ENCODE results near the gene NEK2.

The NEK2 gene

GRCh38 chr1:211652371-211652770 lies 23.1 kb downstream of the NEK2 start:
- DNase-seq = no peak
- Histone ChIP-seq H3K36me3 (ENCODE audit: control insufficient read depth in 4 of 4, insufficient read depth in 4 of 4, low read length in 3 of 4) (no peaks in the 10 kb centered on the region), H3K9me3 (ENCODE audit: control extremely low read depth in 1 of 5, control insufficient read depth in 4 of 5, insufficient read depth in 2 of 5, low read depth in 1 of 5, low read length in 4 of 5) (no peaks in the 10 kb centered on the region), H3K27me3 (replicated peaks in 2 of 5; ENCODE audit: control insufficient read depth in 4 of 5, insufficient read depth in 5 of 5, low read length in 4 of 5) (peaks cover 0 to 3% (median 0%) of the 10 kb centered on the region in 5 experiments), H3K4me3 (ENCODE audit: control insufficient read depth in 1 of 7, extremely low read depth in 1 of 7, insufficient read depth in 4 of 7, low read depth in 2 of 7, low read length in 6 of 7) (no peak overlapping the region), H3K27ac (ENCODE audit: insufficient read depth in 1 of 2, low read depth in 1 of 2, low read length in 2 of 2, poor library complexity in 1 of 2, severe bottlenecking in 2 of 2) (no peak overlapping the region), H3K4me1 (ENCODE audit: control extremely low read depth in 1 of 4, control insufficient read depth in 4 of 4, insufficient read depth in 4 of 4, low read length in 3 of 4) (no peaks in the 10 kb centered on the region)
- WGBS (ENCODE audit: insufficient coverage) = 95% methylated on average over 5 of the region's 6 CpGs
- ChIA-PET CTCF (interaction anchor here (1.2 to 6.3 kb wide), 8 partner anchors 16 to 334 kb away, joined by 3 to 114 read pairs (median 18); partner anchors contain the start of gene SLC30A1), POLR2A (no interaction called here)

GRCh38 chr1:211650904-211651303 lies 24.5 kb downstream of the NEK2 start:
- Histone ChIP-seq H3K4me3 (ENCODE audit: control insufficient read depth in 1 of 7, extremely low read depth in 1 of 7, insufficient read depth in 4 of 7, low read depth in 2 of 7, low read length in 6 of 7) (no peak overlapping the region), H3K27me3 (replicated peaks in 2 of 5; ENCODE audit: control insufficient read depth in 4 of 5, insufficient read depth in 5 of 5, low read length in 4 of 5) (peaks cover 0 to 3% (median 0%) of the 10 kb centered on the region in 5 experiments), H3K27ac (ENCODE audit: insufficient read depth in 1 of 2, low read depth in 1 of 2, low read length in 2 of 2, poor library complexity in 1 of 2, severe bottlenecking in 2 of 2) (no peak overlapping the region), H3K4me1 (ENCODE audit: control extremely low read depth in 1 of 4, control insufficient read depth in 4 of 4, insufficient read depth in 4 of 4, low read length in 3 of 4) (no peaks in the 10 kb centered on the region), H3K9me3 (ENCODE audit: control extremely low read depth in 1 of 5, control insufficient read depth in 4 of 5, insufficient read depth in 2 of 5, low read depth in 1 of 5, low read length in 4 of 5) (no peaks in the 10 kb centered on the region), H3K36me3 (ENCODE audit: control insufficient read depth in 4 of 4, insufficient read depth in 4 of 4, low read length in 3 of 4) (no peaks in the 10 kb centered on the region)
- ChIA-PET POLR2A (no interaction called here), CTCF (interaction anchor here (0.9 to 6.3 kb wide), 7 partner anchors 10 to 328 kb away, joined by 4 to 114 read pairs (median 10); no protein-coding TSS in a partner anchor)
- DNase-seq = no peak
- 95% methylated on average over 7 of the region's 7 CpGs for WGBS (ENCODE audit: insufficient coverage)

- no peaks in the 10 kb centered on the region for H3K36me3 ChIP-seq (ENCODE audit: control insufficient read depth in 4 of 4, insufficient read depth in 4 of 4, low read length in 3 of 4)
- ChIA-PET CTCF (interaction anchor here (0.6 to 6.3 kb wide), 23 partner anchors 8 to 310 kb away, joined by 3 to 114 read pairs (median 4); partner anchors contain the start of genes RD3 and SLC30A1), POLR2A (no interaction called here)
- no peak overlapping the region for H3K4me3 ChIP-seq (ENCODE audit: control insufficient read depth in 1 of 7, extremely low read depth in 1 of 7, insufficient read depth in 4 of 7, low read depth in 2 of 7, low read length in 6 of 7)
- H3K27me3 ChIP-seq (replicated peaks in 2 of 5; ENCODE audit: control insufficient read depth in 4 of 5, insufficient read depth in 5 of 5, low read length in 4 of 5) = peaks cover 0 to 2% (median 0%) of the 10 kb centered on the region in 5 experiments
- no peak overlapping the region for H3K27ac ChIP-seq (ENCODE audit: insufficient read depth in 1 of 2, low read depth in 1 of 2, low read length in 2 of 2, poor library complexity in 1 of 2, severe bottlenecking in 2 of 2)
- DNase-seq = peak in 1 of 3 donors; percentile 66
- H3K4me1 ChIP-seq (ENCODE audit: control extremely low read depth in 1 of 4, control insufficient read depth in 4 of 4, insufficient read depth in 4 of 4, low read length in 3 of 4) = no peaks in the 10 kb centered on the region
- no peaks in the 10 kb centered on the region for H3K9me3 ChIP-seq (ENCODE audit: control extremely low read depth in 1 of 5, control insufficient read depth in 4 of 5, insufficient read depth in 2 of 5, low read depth in 1 of 5, low read length in 4 of 5)
- 75% methylated on average over 6 of the region's 9 CpGs for WGBS (ENCODE audit: insufficient coverage)
Measured at GRCh38 chr1:211648980-211649934, 26.2 kb downstream of the NEK2 start.

- H3K4me3 ChIP-seq (ENCODE audit: control insufficient read depth in 1 of 7, extremely low read depth in 1 of 7, insufficient read depth in 4 of 7, low read depth in 2 of 7, low read length in 6 of 7) = no peak overlapping the region
- no peak for DNase-seq
- no peaks in the 10 kb centered on the region for H3K36me3 ChIP-seq (ENCODE audit: control insufficient read depth in 4 of 4, insufficient read depth in 4 of 4, low read length in 3 of 4)
- H3K27ac ChIP-seq (ENCODE audit: insufficient read depth in 1 of 2, low read depth in 1 of 2, low read length in 2 of 2, poor library complexity in 1 of 2, severe bottlenecking in 2 of 2) = no peak overlapping the region
- no peaks in the 10 kb centered on the region for H3K9me3 ChIP-seq (ENCODE audit: control extremely low read depth in 1 of 5, control insufficient read depth in 4 of 5, insufficient read depth in 2 of 5, low read depth in 1 of 5, low read length in 4 of 5)
- ChIA-PET CTCF (interaction anchor here (0.6 to 6.3 kb wide), 17 partner anchors 9 to 309 kb away, joined by 3 to 114 read pairs (median 4); partner anchors contain the start of genes RD3 and SLC30A1), POLR2A (interaction anchor here (0.6 kb wide), 1 partner anchor 243 kb away, joined by 5 read pairs; no protein-coding TSS in a partner anchor)
- H3K27me3 ChIP-seq (replicated peaks in 2 of 5; ENCODE audit: control insufficient read depth in 4 of 5, insufficient read depth in 5 of 5, low read length in 4 of 5) = peaks cover 0 to 2% (median 0%) of the 10 kb centered on the region in 5 experiments
- H3K4me1 ChIP-seq (ENCODE audit: control extremely low read depth in 1 of 4, control insufficient read depth in 4 of 4, insufficient read depth in 4 of 4, low read length in 3 of 4) = peaks cover 0 to 8% (median 7%) of the 10 kb centered on the region in 4 experiments
- 100% methylated on average over 2 of the region's 3 CpGs for WGBS (ENCODE audit: insufficient coverage)
Measured at GRCh38 chr1:211648336-211648735, 27.1 kb downstream of the NEK2 start.

- CTCF ChIA-PET = interaction anchor here (0.6 to 6.3 kb wide), 12 partner anchors 9 to 135 kb away, joined by 3 to 114 read pairs (median 4); partner anchors contain the start of gene SLC30A1
- Histone ChIP-seq H3K9me3 (ENCODE audit: control extremely low read depth in 1 of 5, control insufficient read depth in 4 of 5, insufficient read depth in 2 of 5, low read depth in 1 of 5, low read length in 4 of 5) (no peaks in the 10 kb centered on the region), H3K27ac (ENCODE audit: insufficient read depth in 1 of 2, low read depth in 1 of 2, low read length in 2 of 2, poor library complexity in 1 of 2, severe bottlenecking in 2 of 2) (no peak overlapping the region), H3K36me3 (ENCODE audit: control insufficient read depth in 4 of 4, insufficient read depth in 4 of 4, low read length in 3 of 4) (no peaks in the 10 kb centered on the region), H3K4me3 (ENCODE audit: control insufficient read depth in 1 of 7, extremely low read depth in 1 of 7, insufficient read depth in 4 of 7, low read depth in 2 of 7, low read length in 6 of 7) (no peak overlapping the region), H3K4me1 (ENCODE audit: control extremely low read depth in 1 of 4, control insufficient read depth in 4 of 4, insufficient read depth in 4 of 4, low read length in 3 of 4) (peaks cover 0 to 8% (median 8%) of the 10 kb centered on the region in 4 experiments), H3K27me3 (replicated peaks in 2 of 5; ENCODE audit: control insufficient read depth in 4 of 5, insufficient read depth in 5 of 5, low read length in 4 of 5) (peaks cover 0 to 5% (median 0%) of the 10 kb centered on the region in 5 experiments)
- no peak for DNase-seq
- POLR2A ChIA-PET = interaction anchor here (0.6 kb wide), 1 partner anchor 244 kb away, joined by 5 read pairs; no protein-coding TSS in a partner anchor
- 100% methylated on average over 3 of the region's 4 CpGs for WGBS (ENCODE audit: insufficient coverage)
Measured at GRCh38 chr1:211647711-211648121, 27.7 kb downstream of the NEK2 start.

GRCh38 chr1:211646566-211646965 lies 28.9 kb downstream of the NEK2 start:
- DNase-seq = no peak
- H3K4me3 ChIP-seq (ENCODE audit: control insufficient read depth in 1 of 7, extremely low read depth in 1 of 7, insufficient read depth in 4 of 7, low read depth in 2 of 7, low read length in 6 of 7) = no peak overlapping the region
- H3K27me3 ChIP-seq (replicated peaks in 2 of 5; ENCODE audit: control insufficient read depth in 4 of 5, insufficient read depth in 5 of 5, low read length in 4 of 5) = peaks cover 0 to 10% (median 0%) of the 10 kb centered on the region in 5 experiments
- no peak overlapping the region for H3K27ac ChIP-seq (ENCODE audit: insufficient read depth in 1 of 2, low read depth in 1 of 2, low read length in 2 of 2, poor library complexity in 1 of 2, severe bottlenecking in 2 of 2)
- H3K36me3 ChIP-seq (ENCODE audit: control insufficient read depth in 4 of 4, insufficient read depth in 4 of 4, low read length in 3 of 4) = no peaks in the 10 kb centered on the region
- no peaks in the 10 kb centered on the region for H3K9me3 ChIP-seq (ENCODE audit: control extremely low read depth in 1 of 5, control insufficient read depth in 4 of 5, insufficient read depth in 2 of 5, low read depth in 1 of 5, low read length in 4 of 5)
- POLR2A ChIA-PET = no interaction called here
- WGBS (ENCODE audit: insufficient coverage) = 17% methylated on average over 1 of the region's 1 CpG
- CTCF ChIA-PET = interaction anchor here (0.5 to 6.3 kb wide), 8 partner anchors 10 to 131 kb away, joined by 3 to 114 read pairs (median 4); no protein-coding TSS in a partner anchor
- H3K4me1 ChIP-seq (ENCODE audit: control extremely low read depth in 1 of 4, control insufficient read depth in 4 of 4, insufficient read depth in 4 of 4, low read length in 3 of 4) = peaks cover 0 to 8% (median 8%) of the 10 kb centered on the region in 4 experiments

Measured in common myeloid progenitor, CD34-positive (primary cell).